ENCODE measurements around the gene CHCHD1.

The CHCHD1 gene

DNA sequence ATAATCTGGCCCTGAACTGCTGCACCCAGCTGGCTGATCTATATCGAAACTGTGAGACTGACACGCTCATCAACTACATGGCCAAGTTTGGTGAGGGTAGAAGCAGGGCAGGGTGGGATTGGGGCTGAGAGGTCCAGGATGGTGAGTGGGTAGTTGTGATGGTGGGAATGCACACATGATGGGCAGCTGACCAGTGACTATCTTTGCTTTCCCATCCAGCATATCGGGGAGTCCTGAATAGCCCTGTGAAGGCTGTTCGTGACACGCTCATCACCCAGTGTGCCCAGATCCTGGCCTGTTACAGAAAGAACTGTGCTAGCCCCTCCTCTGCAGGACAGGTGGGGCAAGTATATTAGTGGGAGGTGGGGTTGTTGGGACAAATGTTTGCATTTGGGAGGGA is 12.5 kb upstream of the CHCHD1 start:
- DNase-seq = no peak

DNA sequence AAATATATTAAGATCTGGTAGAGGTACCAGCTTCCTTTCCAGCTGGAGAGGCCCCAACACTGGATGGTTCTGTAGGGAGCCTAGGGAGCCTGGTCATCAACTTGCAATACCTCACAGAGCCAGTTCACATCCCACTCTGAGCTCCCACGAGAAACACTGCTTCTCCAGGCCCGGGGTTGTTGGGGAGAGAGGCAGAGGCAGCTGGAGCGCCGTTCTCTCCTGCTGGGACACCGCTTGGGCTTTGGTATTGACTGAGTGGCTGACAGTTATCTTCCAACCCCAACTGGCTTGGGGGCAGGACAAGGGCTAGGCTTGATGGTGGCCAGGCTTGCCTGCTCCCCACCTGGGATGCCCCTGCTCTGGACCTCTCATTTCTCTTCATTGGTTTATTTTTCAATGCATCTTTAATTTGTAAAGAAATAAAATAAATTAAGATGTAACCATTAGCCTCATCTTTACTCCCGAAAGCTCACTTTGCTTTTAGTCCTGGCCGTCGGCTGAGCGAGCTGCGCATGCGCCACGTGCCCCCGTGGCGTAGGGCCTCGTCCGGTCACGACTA is 10.0 kb upstream of the CHCHD1 start:
- DNase-seq = peak; percentile 93

DNA sequence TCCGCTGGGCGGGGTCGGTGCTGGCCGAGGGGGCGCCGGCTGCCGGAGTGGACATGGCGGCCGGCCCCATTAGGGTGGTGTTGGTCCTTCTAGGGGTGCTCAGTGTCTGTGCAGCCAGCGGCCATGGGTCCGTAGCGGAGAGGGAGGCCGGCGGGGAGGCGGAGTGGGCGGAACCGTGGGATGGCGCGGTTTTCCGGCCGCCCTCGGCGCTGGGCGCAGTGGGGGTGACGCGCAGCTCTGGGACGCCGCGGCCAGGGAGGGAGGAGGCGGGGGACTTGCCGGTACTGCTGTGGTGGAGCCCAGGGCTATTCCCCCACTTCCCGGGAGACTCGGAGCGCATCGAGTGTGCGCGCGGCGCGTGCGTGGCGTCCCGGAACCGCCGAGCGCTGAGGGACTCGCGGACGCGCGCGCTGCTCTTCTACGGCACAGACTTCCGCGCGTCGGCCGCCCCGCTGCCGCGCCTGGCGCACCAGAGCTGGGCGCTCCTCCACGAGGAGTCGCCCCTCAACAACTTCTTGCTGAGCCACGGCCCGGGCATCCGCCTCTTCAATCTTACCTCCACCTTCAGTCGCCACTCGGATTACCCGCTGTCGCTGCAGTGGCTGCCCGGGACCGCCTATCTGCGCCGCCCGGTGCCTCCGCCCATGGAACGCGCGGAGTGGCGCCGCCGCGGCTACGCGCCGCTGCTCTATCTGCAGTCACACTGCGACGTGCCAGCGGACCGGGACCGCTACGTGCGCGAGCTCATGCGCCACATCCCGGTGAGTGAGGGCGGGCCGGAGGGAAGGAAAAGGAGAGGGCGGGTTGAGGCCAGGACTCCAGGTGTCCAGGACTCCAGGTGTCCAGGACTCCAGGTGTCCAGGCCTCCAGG is 9.3 kb upstream of the CHCHD1 start:
- peak; percentile 92 for DNase-seq

DNA sequence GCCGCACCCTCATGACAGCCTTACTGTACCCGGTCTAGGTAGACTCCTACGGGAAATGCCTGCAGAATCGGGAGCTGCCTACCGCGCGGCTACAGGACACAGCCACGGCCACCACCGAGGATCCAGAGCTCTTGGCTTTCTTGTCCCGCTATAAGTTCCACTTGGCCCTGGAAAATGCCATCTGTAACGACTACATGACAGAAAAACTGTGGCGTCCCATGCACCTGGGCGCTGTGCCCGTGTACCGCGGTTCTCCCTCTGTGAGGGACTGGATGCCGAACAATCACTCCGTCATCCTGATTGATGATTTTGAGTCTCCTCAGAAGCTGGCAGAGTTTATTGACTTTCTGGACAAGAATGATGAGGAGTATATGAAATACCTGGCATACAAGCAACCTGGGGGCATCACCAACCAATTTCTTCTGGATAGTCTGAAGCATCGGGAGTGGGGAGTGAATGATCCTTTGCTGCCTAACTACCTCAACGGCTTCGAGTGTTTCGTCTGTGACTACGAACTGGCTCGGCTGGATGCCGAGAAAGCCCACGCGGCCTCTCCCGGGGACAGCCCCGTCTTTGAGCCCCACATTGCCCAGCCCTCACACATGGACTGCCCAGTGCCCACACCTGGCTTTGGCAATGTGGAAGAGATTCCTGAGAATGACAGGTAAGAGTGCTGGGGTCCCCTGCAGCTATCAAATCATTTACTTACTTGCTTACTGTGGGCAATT is 8.5 kb upstream of the CHCHD1 start:
- DNase-seq = peak; percentile 72

DNA sequence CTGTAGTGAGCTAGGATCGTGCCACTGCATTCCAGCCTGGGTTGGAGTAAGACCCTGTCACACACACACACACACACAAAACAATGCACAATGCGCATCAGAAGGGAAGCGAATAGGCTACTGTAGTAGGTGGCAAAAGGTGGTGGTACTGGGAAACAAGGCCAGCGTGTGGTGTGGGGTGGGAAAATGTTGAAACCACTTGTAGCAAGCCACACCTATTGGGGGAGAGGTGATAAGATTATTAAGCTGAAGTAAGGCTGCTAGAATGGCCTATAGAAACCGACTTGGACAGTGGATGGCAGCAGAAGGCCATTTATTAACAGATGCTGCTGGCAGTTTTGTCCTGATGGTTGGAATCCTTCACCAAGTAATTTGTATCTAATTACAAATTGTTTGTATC is 7.2 kb upstream of the CHCHD1 start:
- no peak for DNase-seq

DNA sequence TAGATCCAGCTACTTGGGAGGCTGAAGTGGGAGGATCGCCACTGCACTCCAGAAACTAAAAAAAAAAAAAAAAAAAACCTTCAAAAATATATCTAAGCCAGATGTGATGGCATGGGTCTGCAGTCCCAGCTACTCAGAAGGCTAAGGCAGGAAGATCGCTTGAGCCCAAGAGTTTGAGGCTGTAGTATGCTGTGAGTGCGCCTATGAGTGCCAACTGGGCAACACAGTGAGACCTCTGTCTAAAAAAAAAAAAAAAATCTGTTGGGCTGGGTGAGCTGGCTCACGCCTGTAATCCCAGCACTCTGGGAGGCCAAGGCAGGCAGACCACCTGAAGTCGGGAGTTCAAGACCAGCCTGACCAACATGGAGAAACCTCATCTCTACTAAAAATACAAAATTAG is 2.8 kb upstream of the CHCHD1 start:
- DNase-seq = no peak

DNA sequence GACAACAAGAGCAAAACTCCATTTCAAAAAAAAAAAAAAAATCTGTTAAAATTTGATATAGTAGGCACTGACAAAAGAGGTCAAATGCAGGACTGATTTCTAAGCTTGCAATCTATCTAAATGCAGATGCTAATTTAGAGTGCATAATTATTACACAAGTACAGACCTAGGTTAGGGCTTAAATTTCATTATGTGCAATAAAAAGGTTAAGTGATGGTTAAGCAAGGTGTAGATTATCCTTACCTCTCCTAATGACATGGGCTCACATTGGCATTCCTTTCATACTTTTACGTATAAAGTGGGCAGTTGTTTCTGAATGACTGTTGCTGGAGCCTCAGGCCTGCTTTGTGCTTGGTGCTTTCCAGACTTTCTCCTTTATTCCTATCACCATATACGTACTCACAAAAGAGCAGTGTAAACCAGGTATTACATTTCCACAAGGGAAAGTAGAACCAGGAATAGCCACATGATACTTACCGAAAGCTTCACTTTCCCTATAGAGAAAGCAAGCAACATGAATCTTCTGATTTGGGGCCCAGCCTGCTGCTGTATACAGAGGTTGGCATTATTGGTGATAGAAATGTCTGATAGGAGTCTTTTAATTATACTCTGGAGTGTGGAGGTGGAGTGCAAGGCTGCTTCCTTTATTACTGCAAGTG is 2.2 kb upstream of the CHCHD1 start:
- no peak for DNase-seq

DNA sequence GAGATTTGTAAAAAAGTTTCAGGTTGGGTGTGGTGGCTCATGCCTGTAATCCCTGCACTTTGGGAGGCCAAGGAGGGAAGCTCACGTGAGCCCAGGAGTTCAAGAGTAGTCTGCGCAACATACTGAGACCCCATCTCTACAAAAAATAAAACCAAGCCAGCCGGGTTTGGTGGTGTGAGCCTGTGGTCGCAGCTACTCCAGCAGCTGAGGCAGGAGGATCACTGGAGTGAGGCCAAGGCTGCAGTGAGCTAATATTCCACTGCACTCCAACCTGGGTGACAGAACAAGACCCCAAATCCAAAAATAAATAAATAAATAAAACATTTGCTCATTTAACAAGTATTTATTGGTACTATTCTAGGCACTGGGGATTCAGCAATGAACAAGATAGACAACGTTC is 1.5 kb upstream of the CHCHD1 start:
- DNase-seq = no peak

DNA sequence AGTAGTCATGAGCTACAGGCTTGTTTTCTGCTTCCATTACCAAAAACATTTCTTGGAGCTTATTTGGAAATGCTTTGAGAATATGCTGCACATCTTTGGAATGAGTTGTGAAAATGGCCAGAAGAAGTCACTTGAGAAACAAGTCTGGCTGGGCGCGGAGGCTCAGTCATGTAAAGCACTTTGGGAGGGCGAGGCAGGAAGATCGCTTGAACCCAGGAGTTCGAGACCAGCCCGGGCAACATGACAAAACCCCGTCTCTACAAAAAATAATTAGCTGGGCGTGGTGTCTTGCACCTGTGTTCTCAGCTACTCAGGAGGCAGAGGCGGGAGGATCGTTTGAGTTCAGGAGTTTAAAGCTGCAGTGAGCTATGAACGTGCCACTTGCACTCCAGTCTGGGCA is 882 bp upstream of the CHCHD1 start:
- DNase-seq = no peak

DNA sequence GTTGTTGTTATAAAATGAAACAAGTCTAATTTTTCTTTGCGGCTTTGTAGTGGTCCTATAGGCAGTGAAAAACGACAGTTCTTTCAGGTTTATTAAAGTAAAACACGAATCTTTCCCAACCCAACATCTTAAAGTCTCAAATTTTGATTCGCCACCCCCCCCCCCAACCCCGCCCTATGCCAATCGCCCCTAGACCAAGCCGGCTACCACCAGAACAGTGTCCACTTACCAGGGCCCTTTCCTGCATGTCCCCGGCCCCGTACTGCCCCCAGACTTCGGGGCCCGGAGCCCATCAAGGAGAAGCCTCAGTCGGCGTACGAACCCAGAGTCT is 335 bp upstream of the CHCHD1 start:
- no peak for DNase-seq

DNA sequence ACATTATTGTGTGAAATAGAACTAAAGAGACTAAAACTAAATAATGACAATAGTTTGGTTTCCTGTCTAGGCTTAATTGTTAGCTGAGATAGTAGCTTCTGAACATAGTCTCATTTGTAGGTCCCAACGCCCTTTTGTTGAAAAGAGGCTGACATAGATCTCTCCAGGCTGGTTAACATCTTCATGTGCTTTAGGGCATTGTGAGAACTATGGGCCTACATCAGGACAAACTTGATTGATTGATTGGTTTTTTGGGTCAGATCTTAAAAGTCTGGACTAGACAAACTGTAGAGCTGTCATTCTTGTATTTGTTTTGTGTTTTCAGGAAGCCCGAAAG is 869 bp downstream of the CHCHD1 start:
- DNase-seq = no peak

DNA sequence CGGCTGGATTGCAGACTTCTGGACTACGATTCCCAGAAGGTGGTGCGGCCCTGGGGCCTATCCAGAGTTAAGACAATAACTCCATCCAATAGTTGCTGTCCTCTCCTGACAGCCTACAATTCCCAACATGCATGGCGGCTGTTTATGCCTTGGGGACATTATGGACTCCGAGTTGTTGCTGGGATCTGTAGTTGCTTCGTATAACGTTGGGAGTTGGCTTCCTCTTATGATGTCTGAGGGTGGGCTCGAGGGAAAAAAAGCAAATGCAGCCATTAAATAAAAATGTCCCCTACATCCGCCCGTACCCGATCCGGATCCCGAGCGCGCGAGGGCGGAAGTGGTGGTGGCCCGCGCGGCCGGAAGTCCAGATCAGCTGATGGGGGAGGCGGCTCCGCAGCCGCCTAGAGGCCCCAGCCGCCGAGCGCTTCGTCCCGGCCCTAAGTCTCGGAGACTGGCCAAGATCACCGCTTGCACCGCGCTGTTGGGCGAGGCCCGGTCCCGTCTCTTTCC is 3.4 kb downstream of the CHCHD1 start, which contains the start of gene ZSWIM8:
Gene ZSWIM8 (plus strand): TSS at position 396 of the 510 bp plus-strand sequence. CDS start 273 bp downstream, outside the sequence.
- DNase-seq = peak; percentile 94

DNA sequence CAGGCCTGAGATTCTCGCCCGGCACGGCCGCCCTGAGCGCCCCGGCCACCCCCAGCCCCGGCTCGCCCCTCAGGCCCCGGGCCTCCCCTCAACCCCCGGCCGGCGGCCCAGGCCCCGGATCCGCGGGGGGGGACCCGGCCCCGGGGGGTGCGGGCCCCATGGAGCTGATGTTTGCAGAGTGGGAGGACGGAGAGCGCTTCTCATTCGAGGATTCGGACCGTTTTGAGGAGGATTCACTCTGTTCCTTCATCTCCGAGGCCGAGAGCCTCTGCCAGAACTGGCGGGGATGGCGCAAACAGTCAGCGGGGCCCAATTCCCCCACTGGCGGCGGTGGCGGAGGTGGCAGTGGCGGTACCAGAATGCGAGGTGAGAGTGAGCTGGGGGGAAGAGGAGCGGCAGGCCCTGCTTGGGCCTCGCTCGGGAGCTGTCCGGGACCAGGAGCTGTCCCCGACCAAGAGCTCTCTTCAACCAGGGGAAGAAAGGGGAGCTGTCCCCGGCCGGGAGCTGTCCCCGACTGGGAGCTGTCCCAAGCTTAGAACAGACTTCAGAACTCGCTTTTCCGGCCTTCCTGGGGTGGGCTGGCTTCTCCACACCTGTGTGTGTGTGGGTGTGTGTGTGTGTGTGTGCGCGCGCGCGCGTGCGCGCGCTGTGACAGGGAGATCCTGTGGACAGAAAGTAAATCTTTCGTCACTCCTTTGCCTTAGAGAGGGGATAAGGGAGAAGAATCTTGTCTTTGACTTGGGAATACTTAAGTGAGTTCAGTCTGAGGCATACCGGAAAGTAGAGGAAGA is 4.1 kb downstream of the CHCHD1 start:
- peak; percentile 81 for DNase-seq

DNA sequence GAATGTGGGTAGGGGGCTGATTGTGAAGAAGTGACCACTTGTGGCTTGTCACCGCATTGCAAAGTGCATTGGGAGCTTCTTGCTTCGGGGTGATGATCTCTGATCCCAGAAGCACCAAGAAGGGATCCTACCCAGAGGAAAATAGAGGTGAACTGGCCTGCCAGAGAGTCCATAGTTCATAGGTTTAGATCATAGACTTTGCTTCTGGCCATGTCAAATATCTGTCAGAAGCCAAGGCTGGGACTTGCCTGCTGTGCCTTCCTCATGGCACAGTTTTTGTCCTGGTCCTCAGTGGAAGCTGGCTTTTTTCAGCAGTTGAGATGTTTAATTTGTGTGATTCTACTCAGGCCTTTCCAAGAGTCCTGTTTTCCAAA is 4.7 kb downstream of the CHCHD1 start:
- DNase-seq = no peak

DNA sequence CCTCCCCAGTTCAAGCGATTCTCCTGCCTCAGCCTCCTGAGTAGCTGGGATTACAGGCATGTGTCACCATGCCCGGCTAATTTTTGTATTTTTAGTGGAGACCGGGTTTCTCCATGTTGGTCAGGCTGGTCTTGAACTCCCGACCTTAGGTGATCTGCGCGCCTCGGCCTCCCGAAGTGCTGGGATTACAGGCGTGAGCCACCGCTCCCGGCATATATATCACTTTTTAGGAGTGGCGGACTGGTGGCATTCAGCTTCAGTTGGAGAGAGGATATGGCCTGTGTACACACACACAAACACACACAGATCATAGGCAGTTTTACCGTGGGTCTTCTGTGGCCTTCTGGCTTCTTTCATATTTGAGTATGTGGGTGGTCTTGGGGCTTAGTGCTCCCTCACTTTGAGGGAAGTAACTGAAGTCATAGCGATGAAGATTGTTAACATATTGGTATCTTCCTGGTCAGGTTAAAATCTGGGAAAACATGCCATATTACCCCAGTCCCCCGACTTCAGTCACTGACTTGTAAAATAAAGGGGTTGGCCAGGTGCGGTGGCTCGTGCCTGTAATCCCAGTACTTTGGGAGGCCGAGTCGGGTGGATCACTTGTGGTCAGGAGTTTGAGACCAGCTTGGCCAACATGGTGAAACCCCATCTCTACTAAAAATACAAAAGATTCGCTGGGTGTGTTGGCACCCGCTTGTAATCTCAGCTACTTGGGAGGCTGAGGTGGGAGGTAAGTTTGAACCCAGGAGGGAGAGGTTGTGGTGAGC is 5.4 kb downstream of the CHCHD1 start:
- DNase-seq = peak; percentile 46

DNA sequence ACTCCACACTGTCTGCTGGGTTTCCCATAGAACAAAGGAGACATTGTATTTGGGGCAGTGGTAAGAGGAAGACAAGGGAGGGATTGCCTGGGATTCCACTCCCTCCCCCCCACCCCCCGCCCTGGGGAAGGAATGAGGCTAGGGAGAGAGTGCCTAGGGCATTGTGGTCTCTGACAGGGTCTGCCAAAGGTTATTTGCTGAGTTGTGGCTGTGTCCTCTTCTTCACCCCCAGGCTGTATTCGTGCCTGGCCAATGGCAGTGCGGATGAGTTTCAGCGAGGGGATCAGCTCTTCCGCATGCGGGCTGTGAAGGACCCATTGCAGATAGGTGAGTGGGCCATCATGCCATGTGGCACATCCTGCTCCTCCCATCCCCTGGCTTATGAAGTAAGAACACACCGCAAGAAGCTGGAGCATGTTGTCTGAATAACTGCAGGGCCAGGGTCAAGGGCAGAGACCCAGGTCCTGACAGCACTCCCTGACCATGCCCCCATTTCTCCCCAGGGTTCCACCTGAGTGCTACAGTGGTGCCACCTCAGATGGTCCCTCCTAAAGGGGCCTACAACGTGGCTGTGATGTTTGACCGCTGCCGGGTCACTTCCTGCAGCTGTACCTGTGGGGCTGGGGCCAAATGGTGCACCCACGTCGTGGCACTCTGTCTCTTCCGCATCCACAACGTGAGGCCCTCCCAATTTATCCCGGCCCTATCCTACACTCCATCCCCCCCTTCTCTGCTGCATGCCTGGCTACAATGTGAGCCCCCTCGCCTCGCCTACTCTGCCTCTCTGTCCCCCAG is 7.2 kb downstream of the CHCHD1 start:
- no peak for DNase-seq

DNA sequence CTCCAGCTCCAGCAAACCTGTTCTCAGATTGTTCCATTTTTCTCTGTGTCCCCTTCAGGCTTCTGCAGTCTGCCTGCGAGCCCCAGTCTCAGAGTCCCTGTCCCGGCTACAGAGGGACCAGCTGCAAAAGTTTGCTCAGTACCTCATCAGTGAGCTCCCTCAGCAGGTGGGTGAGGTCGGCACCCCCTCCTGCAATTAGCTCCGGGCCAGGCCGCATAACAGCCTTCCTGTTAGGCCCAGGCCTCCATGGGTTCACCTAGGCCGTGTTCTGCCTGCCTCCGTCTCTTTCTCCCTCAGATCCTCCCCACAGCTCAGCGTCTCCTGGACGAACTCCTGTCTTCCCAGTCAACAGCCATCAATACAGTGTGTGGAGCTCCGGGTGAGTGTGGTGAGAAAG is 7.8 kb downstream of the CHCHD1 start:
- DNase-seq = no peak

DNA sequence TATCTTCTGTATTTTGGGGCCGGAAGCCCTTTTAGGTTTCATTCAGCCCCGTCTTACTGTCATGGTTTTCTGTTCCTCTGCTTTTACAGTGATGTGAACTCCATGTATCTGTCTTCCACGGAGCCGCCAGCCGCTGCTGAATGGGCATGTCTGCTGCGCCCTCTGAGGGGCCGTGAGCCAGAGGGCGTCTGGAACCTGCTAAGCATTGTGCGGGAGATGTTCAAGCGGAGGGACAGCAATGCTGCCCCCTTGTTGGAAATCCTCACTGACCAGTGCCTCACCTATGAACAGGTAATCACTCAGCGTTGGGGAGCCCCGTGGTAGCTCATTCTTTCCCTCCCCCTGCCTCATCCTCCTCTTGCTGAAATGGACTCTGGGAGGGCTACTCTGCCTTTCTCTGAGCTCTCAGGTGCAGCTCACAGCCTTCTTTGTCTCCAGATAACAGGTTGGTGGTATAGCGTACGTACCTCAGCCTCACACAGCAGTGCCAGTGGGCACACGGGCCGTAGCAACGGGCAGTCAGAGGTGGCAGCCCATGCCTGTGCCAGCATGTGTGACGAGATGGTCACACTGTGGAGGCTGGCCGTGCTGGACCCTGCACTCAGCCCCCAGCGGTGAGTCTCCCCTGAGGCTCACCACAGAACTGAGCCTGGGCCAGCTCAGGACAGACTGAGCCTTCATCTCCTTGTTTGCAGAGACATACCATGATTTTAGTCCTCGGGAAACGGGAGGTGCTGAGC is 9.2 kb downstream of the CHCHD1 start:
- DNase-seq = peak; percentile 31

DNA sequence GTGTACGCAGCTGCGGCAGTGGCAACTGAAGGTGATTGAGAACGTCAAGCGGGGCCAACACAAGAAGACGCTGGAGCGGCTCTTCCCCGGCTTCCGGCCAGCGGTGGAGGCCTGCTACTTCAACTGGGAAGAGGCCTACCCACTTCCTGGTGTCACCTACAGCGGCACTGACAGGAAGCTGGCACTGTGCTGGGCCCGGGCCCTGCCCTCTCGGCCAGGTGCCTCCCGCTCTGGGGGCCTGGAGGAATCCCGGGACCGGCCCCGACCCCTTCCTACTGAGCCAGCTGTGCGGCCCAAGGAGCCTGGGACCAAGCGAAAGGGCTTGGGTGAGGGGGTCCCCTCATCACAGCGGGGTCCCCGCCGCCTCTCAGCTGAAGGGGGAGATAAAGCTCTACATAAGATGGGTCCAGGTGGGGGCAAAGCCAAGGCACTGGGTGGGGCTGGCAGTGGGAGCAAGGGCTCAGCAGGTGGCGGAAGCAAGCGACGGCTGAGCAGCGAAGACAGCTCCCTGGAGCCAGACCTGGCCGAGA is 10.1 kb downstream of the CHCHD1 start:
- DNase-seq = peak; percentile 54

DNA sequence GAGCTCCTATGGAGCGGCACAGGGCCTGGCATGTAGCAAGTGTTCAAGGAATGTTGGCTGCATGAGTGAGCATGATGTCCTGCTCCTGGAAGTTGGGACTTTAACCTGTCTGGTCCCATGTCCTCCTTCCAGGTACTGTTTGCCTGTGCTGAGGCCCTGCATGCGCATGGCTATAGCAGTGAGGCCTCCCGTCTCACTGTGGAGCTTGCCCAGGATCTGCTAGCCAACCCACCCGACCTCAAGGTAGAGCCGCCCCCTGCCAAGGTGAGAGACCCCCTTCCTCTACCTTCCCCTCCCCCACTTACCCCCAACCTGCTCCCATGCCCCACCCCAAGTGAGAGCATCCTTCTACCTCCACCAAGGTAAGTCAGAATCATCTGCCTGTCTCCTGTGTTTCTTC is 11.6 kb downstream of the CHCHD1 start:
- DNase-seq = peak; percentile 31

Data from activated effector memory CD4-positive, alpha-beta T cell treated with anti-CD3 and anti-CD28 coated beads, Interleukin-2, amount 50 U/mL, for 16 hours (primary cell).